A549 treated with AZD9567 at 1 μM for 4 hours (cell line): Measurements from ENCODE around the gene CALM3. TPM values are rescaled to one million over a fixed set of nuclear protein-coding genes. Genes with fewer than 3 reads are reported as not detected.

Source experiments
- total RNA-seq: library from RNA; stranded (reverse); fragments of 200-300 nt; extraction: Qiagen RNA extraction; gene quantifications from 5 replicates; pipeline ENCODE4 v1.2.3, GENCODE V29; 2022; ENCODE audit not compliant: insufficient read depth

Gene CALM3
- 230 to 253 TPM (median 235 TPM) in 5 replicates for total RNA-seq

GRCh38 chr19:46601318-46602224 lies at the start of gene CALM3:
Gene CALM3, plus strand, starts transcription at chr19:46601330. Its CDS starts 105 bp downstream, at chr19:46601435.

GRCh38 chr19:46624958-46625661 lies 24.0 kb downstream of the CALM3 start, which contains the start of gene PTGIR:
Gene PTGIR, minus strand, starts transcription at chr19:46625089. Its CDS starts 864 bp downstream, at chr19:46624225.

GRCh38 chr19:46635920-46636761 lies 35.0 kb downstream of the CALM3 start, which contains the start of gene GNG8:
Gene GNG8, minus strand, starts transcription at chr19:46636202. Its CDS starts 1,520 bp downstream, at chr19:46634682.

Other genes with a start within 250 kb of the CALM3 start
- gene CCDC8, start 187.8 kb upstream of the CALM3 start, total RNA-seq, result not detected in 5 replicates
- not detected in 5 replicates for gene PNMA8C, start 172.4 kb upstream of the CALM3 start, total RNA-seq
- gene PNMA8A, start 129.8 kb upstream of the CALM3 start, total RNA-seq, result 6.4 to 9.7 TPM (median 8.7 TPM) in 5 replicates
- gene PNMA8B, start 105.5 kb upstream of the CALM3 start, total RNA-seq, result not detected in 5 replicates
- 0.03 to 0.06 TPM in 2 of 5 replicates, not detected in the others for gene PTGIR, start 23.8 kb downstream of the CALM3 start, total RNA-seq
- not detected in 5 replicates for gene GNG8, start 34.9 kb downstream of the CALM3 start, total RNA-seq
- 0.30 to 0.47 TPM (median 0.37 TPM) in 4 of 5 replicates, not detected in the other for gene DACT3, start 59.9 kb downstream of the CALM3 start, total RNA-seq
- gene PRKD2, start 115.8 kb downstream of the CALM3 start, total RNA-seq, result 26.9 to 29.3 TPM (median 27.8 TPM) in 5 replicates
- 17.0 to 25.5 TPM (median 21.9 TPM) in 5 replicates for gene FKRP, start 144.7 kb downstream of the CALM3 start, total RNA-seq
- 82.8 to 95.1 TPM (median 90.4 TPM) in 5 replicates for gene STRN4, start 145.1 kb downstream of the CALM3 start, total RNA-seq
- gene SLC1A5, start 187.3 kb downstream of the CALM3 start, total RNA-seq, result 210 to 260 TPM (median 225 TPM) in 5 replicates
- gene AP2S1, start 249.5 kb downstream of the CALM3 start, total RNA-seq, result 236 to 325 TPM (median 314 TPM) in 5 replicates